Esophagus squamous epithelium (tissue), 5 donors: ENCODE measurements around the gene NCOA1. TPM values are rescaled to one million over a fixed set of nuclear protein-coding genes. Genes with fewer than 3 reads are reported as not detected.

ENCODE experiments used
- DNase-seq: peaks from one replicate; lab custom pipeline; 2025; lab: John Stamatoyannopoulos, UW
- H3K27ac ChIP-seq, 4 donors: fragments of 200-600 bp; sonication (generic); one replicate each; pipeline ENCODE4 v1.5.1; 2016 to 2019; ENCODE audit warnings: mild to moderate bottlenecking in 1 of 4
- H3K27me3 ChIP-seq, 4 donors: fragments of 200-600 bp; sonication (generic); 1 replicate in 3 of 4; 2 replicates in 1 of 4; pipeline versions ENCODE4 v1.5.1 to v1.6.0; 2017 to 2021; ENCODE audit warnings: antibody characterized with exemption in 1 of 4
- H3K36me3 ChIP-seq, 3 donors: fragments of 200-600 bp; sonication (generic); one replicate each; pipeline ENCODE4 v1.5.1; 2016 to 2019
- H3K4me1 ChIP-seq, 3 donors: fragments of 200-600 bp; sonication (generic); one replicate each; pipeline ENCODE4 v1.5.1; 2017 to 2019
- H3K4me3 ChIP-seq, 4 donors: fragments of 200-600 bp; sonication (generic); 1 replicate in 3 of 4; 2 replicates in 1 of 4; pipeline ENCODE4 v1.5.1; 2016 to 2019; ENCODE audit warnings: mild to moderate bottlenecking in 2 of 4, moderate library complexity in 1 of 4
- H3K9me3 ChIP-seq, 3 donors: fragments of 200-600 bp; sonication (generic); one replicate each; pipeline ENCODE4 v1.5.1; 2016 to 2019
- POLR2A ChIP-seq, 4 donors: fragments of 450-650 bp; IDR thresholded peaks; one replicate each; pipeline ENCODE4 v1.6.1; 2017; ENCODE audit warnings: antibody characterized with exemption in 4 of 4, mild to moderate bottlenecking in 4 of 4, moderate library complexity in 3 of 4
- WGBS, 2 donors: methylation state at CpG; one replicate each; pipeline ENCODE4 v1.1.5; 2018; 5-methylcytosine and 5-hydroxymethylcytosine counted together
- intact Hi-C: fragments of 100-400 bp; cut with DNase I; formaldehyde crosslinking; loops from one replicate; pipeline ENCODE4 v1.15.0; 2022
- total RNA-seq, 4 donors: library from RNA; depleted of rRNA; stranded (reverse); fragments of >200 nt; gene quantifications; one replicate each; pipeline ENCODE4 v1.1.0, GENCODE V29; 2016
- TF ChIP-seq, protein P1 (sequence below), 6 experiments: fragments of 450-650 bp in 4 of 6; fragments of 200-600 bp in 2 of 6; sonication (generic) in 2 of 6; IDR thresholded peaks; one replicate each; pipeline ENCODE4 v1.5.1; 2016 to 2019; ENCODE audit warnings: antibody characterized with exemption in 6 of 6, mild to moderate bottlenecking in 4 of 6, moderate library complexity in 4 of 6
- donor health status: DM: yes; HTN: yes; CAD: no.

Gene NCOA1
- total RNA-seq, 4 donors from 2014 or later, result 21.3 to 45.4 (median 32.9) TPM

DNA sequence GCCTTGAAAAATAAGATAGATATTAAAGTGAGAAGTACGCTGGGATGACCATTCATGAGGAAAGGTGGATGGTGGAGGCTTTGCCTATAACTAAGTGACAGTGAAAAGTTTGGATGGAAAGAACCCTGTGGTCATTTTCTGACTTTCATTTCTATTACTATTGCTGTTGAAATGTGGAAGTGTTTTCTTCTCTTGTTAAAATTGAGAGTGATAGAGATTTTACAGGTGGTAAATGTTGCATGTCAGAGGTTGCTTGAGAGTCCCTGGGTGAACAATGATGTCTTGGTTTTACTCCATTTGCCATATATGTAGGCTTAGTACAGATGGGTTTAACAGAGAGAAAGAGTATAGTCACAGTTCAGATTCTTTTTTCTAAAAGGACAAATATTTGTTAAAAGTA, 18.4 kb downstream of the NCOA1 start:
- Histone ChIP-seq H3K27ac (no peak overlapping the region), H3K9me3 (no peaks in the 10 kb centered on the region), H3K36me3 (no peaks in the 10 kb centered on the region), H3K27me3 (no peaks in the 10 kb centered on the region), H3K4me1 (peaks cover 4 to 60% (median 6%) of the 10 kb centered on the region in 3 donors), H3K4me3 (no peak overlapping the region)
- intact Hi-C loops, result no loop called here
- TF ChIP-seq, protein P1, sequence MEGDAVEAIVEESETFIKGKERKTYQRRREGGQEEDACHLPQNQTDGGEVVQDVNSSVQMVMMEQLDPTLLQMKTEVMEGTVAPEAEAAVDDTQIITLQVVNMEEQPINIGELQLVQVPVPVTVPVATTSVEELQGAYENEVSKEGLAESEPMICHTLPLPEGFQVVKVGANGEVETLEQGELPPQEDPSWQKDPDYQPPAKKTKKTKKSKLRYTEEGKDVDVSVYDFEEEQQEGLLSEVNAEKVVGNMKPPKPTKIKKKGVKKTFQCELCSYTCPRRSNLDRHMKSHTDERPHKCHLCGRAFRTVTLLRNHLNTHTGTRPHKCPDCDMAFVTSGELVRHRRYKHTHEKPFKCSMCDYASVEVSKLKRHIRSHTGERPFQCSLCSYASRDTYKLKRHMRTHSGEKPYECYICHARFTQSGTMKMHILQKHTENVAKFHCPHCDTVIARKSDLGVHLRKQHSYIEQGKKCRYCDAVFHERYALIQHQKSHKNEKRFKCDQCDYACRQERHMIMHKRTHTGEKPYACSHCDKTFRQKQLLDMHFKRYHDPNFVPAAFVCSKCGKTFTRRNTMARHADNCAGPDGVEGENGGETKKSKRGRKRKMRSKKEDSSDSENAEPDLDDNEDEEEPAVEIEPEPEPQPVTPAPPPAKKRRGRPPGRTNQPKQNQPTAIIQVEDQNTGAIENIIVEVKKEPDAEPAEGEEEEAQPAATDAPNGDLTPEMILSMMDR (IDR thresholded peaks at IDR 0.05), result no peak
- TF ChIP-seq POLR2A (IDR thresholded peaks at IDR 0.05), result no peak
- DNase-seq, result no peak
- 63 to 97% methylated on average over 1 of the region's 1 CpG for WGBS, 2 donors

DNA sequence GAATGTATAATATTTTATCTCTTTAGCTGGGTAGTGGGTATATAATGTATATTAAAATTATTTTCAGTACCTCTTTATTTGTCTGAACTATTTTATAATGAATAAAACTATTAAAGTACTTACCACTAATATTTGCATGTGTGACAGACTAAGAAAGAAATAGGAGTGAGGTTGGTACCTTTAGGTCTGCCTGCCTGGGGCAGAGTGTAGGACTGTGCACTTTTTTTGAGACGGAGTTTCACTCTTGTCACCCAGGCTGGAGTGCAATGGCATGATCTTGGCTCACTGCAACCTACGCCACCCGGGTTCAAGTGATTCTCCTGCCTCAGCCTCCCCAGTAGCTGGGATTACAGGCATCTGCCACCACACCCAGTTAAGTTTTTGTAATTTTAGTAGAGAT, 18.8 kb downstream of the NCOA1 start:
- peaks cover 4 to 58% (median 6%) of the 10 kb centered on the region in 3 donors for H3K4me1 ChIP-seq
- no peaks in the 10 kb centered on the region for H3K27me3 ChIP-seq
- H3K27ac ChIP-seq, result no peak overlapping the region
- no peaks in the 10 kb centered on the region for H3K36me3 ChIP-seq
- no peak overlapping the region for H3K4me3 ChIP-seq
- 86 to 93% methylated on average over 1 to 3 of the region's 3 CpGs for WGBS, 2 donors
- H3K9me3 ChIP-seq, result no peaks in the 10 kb centered on the region
- intact Hi-C loops, result no loop called here
- TF ChIP-seq, protein P1 (IDR thresholded peaks at IDR 0.05), result no peak
- TF ChIP-seq POLR2A (IDR thresholded peaks at IDR 0.05), result no peak
- no peak for DNase-seq

DNA sequence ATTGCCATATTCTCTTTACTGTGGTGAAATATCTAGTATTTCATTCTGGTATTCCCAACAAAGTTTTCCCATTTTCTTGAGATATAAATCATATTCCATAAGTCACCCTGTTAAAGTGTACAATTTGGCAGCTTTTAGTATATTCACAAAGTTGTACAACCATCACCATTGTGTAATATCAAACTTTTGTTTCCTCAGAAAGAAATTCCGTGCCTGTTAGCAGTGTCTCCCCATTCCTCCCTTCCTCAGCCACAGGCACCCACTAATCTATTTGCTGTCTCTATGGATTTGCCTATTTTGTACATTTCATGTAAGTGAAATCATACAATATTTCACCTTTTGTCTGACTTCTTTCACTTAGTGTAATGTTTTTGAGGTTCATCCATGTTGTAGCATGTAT, 19.7 kb downstream of the NCOA1 start:
- DNase-seq, result no peak
- H3K27me3 ChIP-seq, result no peaks in the 10 kb centered on the region
- TF ChIP-seq, protein P1 (IDR thresholded peaks at IDR 0.05), result no peak
- no peak overlapping the region for H3K4me3 ChIP-seq
- intact Hi-C loops, result no loop called here
- no peak overlapping the region for H3K27ac ChIP-seq
- H3K4me1 ChIP-seq, result peaks cover 0 to 57% (median 10%) of the 10 kb centered on the region in 3 donors
- no peaks in the 10 kb centered on the region for H3K36me3 ChIP-seq
- 77 to 86% methylated on average over 1 of the region's 1 CpG for WGBS, 2 donors
- no peaks in the 10 kb centered on the region for H3K9me3 ChIP-seq

- intact Hi-C loops, result no loop called here
- Histone ChIP-seq H3K27ac (no peak overlapping the region), H3K4me1 (peaks cover 0 to 56% (median 10%) of the 10 kb centered on the region in 3 donors), H3K27me3 (no peaks in the 10 kb centered on the region), H3K9me3 (no peaks in the 10 kb centered on the region), H3K4me3 (no peak overlapping the region), H3K36me3 (no peaks in the 10 kb centered on the region)
- no peak for TF ChIP-seq POLR2A (IDR thresholded peaks at IDR 0.05)
- TF ChIP-seq, protein P1 (IDR thresholded peaks at IDR 0.05), result no peak
- WGBS, 2 donors, result 70 to 97% methylated on average over 2 of the region's 2 CpGs
- DNase-seq, result no peak
Observed at GRCh38 chr2:24511198-24511597, 20.1 kb downstream of the NCOA1 start.

DNA sequence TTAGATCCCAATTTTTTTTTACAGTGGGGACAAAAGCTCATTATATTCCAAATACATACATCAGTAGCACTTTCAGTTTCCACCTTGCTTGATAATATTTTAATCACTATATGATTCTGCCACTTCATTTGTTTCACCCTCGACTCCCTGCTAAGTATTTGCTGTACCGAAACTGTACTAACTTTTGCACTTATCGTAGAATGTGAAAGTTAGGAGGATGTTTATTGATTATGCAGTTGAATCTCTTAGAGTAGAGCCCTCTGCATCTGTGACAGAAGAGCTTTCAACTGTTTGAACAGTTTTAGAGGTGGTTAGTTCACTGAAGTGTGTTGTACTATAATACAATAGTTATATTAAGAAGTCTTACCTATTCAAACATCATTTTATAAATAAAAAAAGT, 20.8 kb downstream of the NCOA1 start:
- TF ChIP-seq POLR2A (IDR thresholded peaks at IDR 0.05), result no peak
- TF ChIP-seq, protein P1 (IDR thresholded peaks at IDR 0.05), result no peak
- DNase-seq, result no peak
- no peak overlapping the region for H3K27ac ChIP-seq
- intact Hi-C loops, result no loop called here
- H3K27me3 ChIP-seq, result no peaks in the 10 kb centered on the region
- H3K36me3 ChIP-seq, result no peaks in the 10 kb centered on the region
- no peaks in the 10 kb centered on the region for H3K9me3 ChIP-seq
- H3K4me1 ChIP-seq, result peaks cover 0 to 55% (median 10%) of the 10 kb centered on the region in 3 donors
- 67 to 71% methylated on average over 3 of the region's 3 CpGs for WGBS, 2 donors
- H3K4me3 ChIP-seq, result no peak overlapping the region
